Osteoblast (primary cell): ENCODE results near the gene TAF1A. TPM values are rescaled to one million over a fixed set of nuclear protein-coding genes. Genes with fewer than 3 reads are reported as not detected.

Experiments used
- DNase-seq: peaks from one replicate; pipeline ENCODE4 v3.0.0; 2011; ENCODE audit warnings: low spot score, mixed read lengths; ENCODE audit not compliant: insufficient read length; ENCODE audit errors: missing footprints
- H2AFZ ChIP-seq: 2 replicates; pipeline ENCODE4 v1.6.0; 2011; ENCODE audit warnings: mild to moderate bottlenecking, low read length
- H3K27ac ChIP-seq: 2 replicates; pipeline ENCODE4 v1.5.1; 2011; ENCODE audit warnings: mild to moderate bottlenecking, low read depth, low read length, moderate library complexity
- H3K27me3 ChIP-seq: 2 replicates; pipeline ENCODE4 v1.6.0; 2012; ENCODE audit warnings: mild to moderate bottlenecking, control low read depth, inconsistent platforms, low read length, moderate library complexity; ENCODE audit not compliant: insufficient read depth
- H3K36me3 ChIP-seq: 2 replicates; pipeline ENCODE4 v1.5.1; 2011; ENCODE audit warnings: mild to moderate bottlenecking, low read length, control low read depth, moderate library complexity; ENCODE audit not compliant: insufficient read depth
- H3K4me1 ChIP-seq: 2 replicates; pipeline ENCODE4 v1.5.1; 2011; ENCODE audit warnings: mild to moderate bottlenecking, low read length, control low read depth, moderate library complexity; ENCODE audit not compliant: insufficient read depth
- H3K4me2 ChIP-seq: 2 replicates; pipeline ENCODE4 v1.6.0; 2011; ENCODE audit warnings: mild to moderate bottlenecking, low read length; ENCODE audit not compliant: insufficient read depth
- H3K4me3 ChIP-seq: fragments of 200-600 bp; sonication (generic); 3 replicates; pipeline ENCODE4 v1.5.1; 2012; ENCODE audit warnings: mild to moderate bottlenecking, low read length, inconsistent platforms; ENCODE audit not compliant: insufficient read depth
- H3K79me2 ChIP-seq: 2 replicates; pipeline ENCODE4 v1.6.0; 2012; ENCODE audit warnings: mild to moderate bottlenecking, low read length, control low read depth, inconsistent platforms; ENCODE audit not compliant: insufficient read depth
- H3K9me3 ChIP-seq: 2 replicates; pipeline ENCODE4 v1.5.1; 2011; ENCODE audit warnings: low read depth, low read length, control low read depth
- H4K20me1 ChIP-seq: 2 replicates; pipeline ENCODE4 v1.6.0; 2012; ENCODE audit warnings: mild to moderate bottlenecking, low read length, control low read depth; ENCODE audit not compliant: insufficient read depth
- CTCF ChIP-seq: IDR thresholded peaks from 2 replicates; pipeline ENCODE4 v1.5.1; 2011; ENCODE audit warnings: mild to moderate bottlenecking, low read depth, low read length, moderate library complexity; ENCODE audit errors: extremely low read depth
- total RNA-seq: library from RNA; depleted of rRNA; stranded (reverse); fragments of >200 nt; gene quantifications from 2 replicates; pipeline ENCODE4 v1.2.3, GENCODE V29; 2012

TAF1A gene
- total RNA-seq, 1 donor, result 9.4 TPM

GRCh38 chr1:222525951-222526350 is 63.8 kb downstream of the TAF1A start:
- Histone ChIP-seq H3K79me2 (no peaks in the 10 kb centered on the region), H3K36me3 (no peaks in the 10 kb centered on the region), H3K4me3 (no peak overlapping the region), H4K20me1 (no peaks in the 10 kb centered on the region), H3K27me3 (no peaks in the 10 kb centered on the region), H3K4me1 (peaks cover 5% of the 10 kb centered on the region), H3K9me3 (peaks cover 5% of the 10 kb centered on the region), H3K27ac (no peak overlapping the region), H3K4me2 (no peak overlapping the region), H2AFZ (no peak overlapping the region)
- DNase-seq, result no peak
- TF ChIP-seq CTCF, result no peak

GRCh38 chr1:222523852-222524251 is 65.9 kb downstream of the TAF1A start:
- peak; percentile 45 for DNase-seq
- no peaks in the 10 kb centered on the region for H3K36me3 ChIP-seq
- TF ChIP-seq CTCF, result no peak

GRCh38 chr1:222522105-222522915 is 67.4 kb downstream of the TAF1A start:
- no peaks in the 10 kb centered on the region for H3K36me3 ChIP-seq
- no peaks in the 10 kb centered on the region for H4K20me1 ChIP-seq
- H3K9me3 ChIP-seq, result peaks cover 5% of the 10 kb centered on the region
- H3K4me2 ChIP-seq, result no peak overlapping the region
- no peaks in the 10 kb centered on the region for H3K27me3 ChIP-seq
- no peaks in the 10 kb centered on the region for H3K79me2 ChIP-seq
- no peak overlapping the region for H3K27ac ChIP-seq
- H2AFZ ChIP-seq, result no peak overlapping the region
- no peak overlapping the region for H3K4me3 ChIP-seq
- TF ChIP-seq CTCF, result no peak
- H3K4me1 ChIP-seq, result no peaks in the 10 kb centered on the region
- DNase-seq, result no peak

More at GRCh38 chr1:222523852-222524251, 65.9 kb downstream of the TAF1A start:
- H4K20me1 ChIP-seq, result no peaks in the 10 kb centered on the region
- H3K4me2 ChIP-seq, result no peak overlapping the region
- H3K79me2 ChIP-seq, result no peaks in the 10 kb centered on the region
- no peak overlapping the region for H2AFZ ChIP-seq
- H3K27ac ChIP-seq, result no peak overlapping the region
- H3K9me3 ChIP-seq, result peaks cover 5% of the 10 kb centered on the region
- H3K4me1 ChIP-seq, result no peaks in the 10 kb centered on the region
- no peaks in the 10 kb centered on the region for H3K27me3 ChIP-seq
- no peak overlapping the region for H3K4me3 ChIP-seq

- H2AFZ ChIP-seq, result no peak overlapping the region
- TF ChIP-seq CTCF, result no peak
- no peaks in the 10 kb centered on the region for H3K79me2 ChIP-seq
- peaks cover 5% of the 10 kb centered on the region for H3K9me3 ChIP-seq
- H3K27me3 ChIP-seq, result no peaks in the 10 kb centered on the region
- no peak overlapping the region for H3K4me3 ChIP-seq
- no peaks in the 10 kb centered on the region for H4K20me1 ChIP-seq
- DNase-seq, result peak; percentile 47
- no peak overlapping the region for H3K4me2 ChIP-seq
- no peaks in the 10 kb centered on the region for H3K4me1 ChIP-seq
- no peak overlapping the region for H3K27ac ChIP-seq
- no peaks in the 10 kb centered on the region for H3K36me3 ChIP-seq
These were observed 68.2 kb downstream of the TAF1A start for GRCh38 chr1:222521299-222522104.
